Osteocyte (in vitro differentiated cells): ENCODE measurements around the gene DAG1. TPM values are rescaled to one million over a fixed set of nuclear protein-coding genes. Genes with fewer than 3 reads are reported as not detected.

Experiments used
- DNase-seq: peaks from one replicate; pipeline ENCODE4 v3.0.0; 2021; ENCODE audit warnings: mixed read lengths; ENCODE audit not compliant: unreplicated experiment; ENCODE audit errors: extremely low spot score
- H3K27ac Mint-ChIP-seq: one replicate; pipeline ENCODE4 v1.8.0; 2021; ENCODE audit warnings: mild to moderate bottlenecking, mixed read lengths; ENCODE audit not compliant: unreplicated experiment
- H3K27me3 Mint-ChIP-seq: one replicate; pipeline ENCODE4 v1.8.0; 2021; ENCODE audit warnings: mixed read lengths; ENCODE audit not compliant: unreplicated experiment
- H3K36me3 Mint-ChIP-seq: one replicate; pipeline ENCODE4 v1.8.0; 2021; ENCODE audit warnings: mixed read lengths; ENCODE audit not compliant: unreplicated experiment
- H3K4me1 Mint-ChIP-seq: one replicate; pipeline ENCODE4 v1.8.0; 2021; ENCODE audit warnings: mixed read lengths; ENCODE audit not compliant: unreplicated experiment
- H3K4me3 Mint-ChIP-seq: one replicate; pipeline ENCODE4 v1.8.0; 2021; ENCODE audit warnings: mild to moderate bottlenecking, moderate library complexity, mixed read lengths; ENCODE audit not compliant: unreplicated experiment
- H3K9me3 Mint-ChIP-seq: one replicate; pipeline ENCODE4 v1.8.0; 2021; ENCODE audit warnings: mixed read lengths; ENCODE audit not compliant: unreplicated experiment
- total RNA-seq: library from RNA; stranded (reverse); gene quantifications from 2 replicates; pipeline ENCODE4 v1.2.1, GENCODE V29; 2021
- TF ChIP-seq, protein P1 (sequence below): fragments of 200-600 bp; sonication (generic); IDR thresholded peaks from 2 replicates; pipeline ENCODE4 v1.5.0; 2021; ENCODE audit warnings: antibody characterized with exemption, mild to moderate bottlenecking, moderate library complexity

The DAG1 gene
- total RNA-seq, 1 donor from 2014 or later: 136 TPM

DNA sequence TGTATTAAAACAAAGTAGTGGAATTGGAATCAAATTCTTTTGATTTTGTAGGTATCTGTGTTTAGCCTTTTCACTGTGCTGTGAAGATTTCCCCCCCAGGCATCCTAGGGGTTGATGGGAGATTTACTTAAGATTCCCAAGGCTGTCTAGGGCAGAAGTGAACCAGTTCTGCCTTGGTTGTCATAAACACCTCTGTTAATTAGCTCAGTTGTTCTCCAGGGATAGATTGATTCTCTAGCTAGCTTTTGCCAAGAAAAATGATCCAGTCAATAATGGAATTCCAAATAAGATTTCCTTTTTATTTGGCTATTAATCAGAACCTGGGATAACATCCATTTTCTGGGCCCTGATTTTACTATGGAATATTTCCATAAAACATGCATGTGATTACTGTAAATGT lies 12.7 kb downstream of the DAG1 start:
- peaks cover 10% of the 10 kb centered on the region for H3K36me3 Mint-ChIP-seq
- TF ChIP-seq, protein P1, sequence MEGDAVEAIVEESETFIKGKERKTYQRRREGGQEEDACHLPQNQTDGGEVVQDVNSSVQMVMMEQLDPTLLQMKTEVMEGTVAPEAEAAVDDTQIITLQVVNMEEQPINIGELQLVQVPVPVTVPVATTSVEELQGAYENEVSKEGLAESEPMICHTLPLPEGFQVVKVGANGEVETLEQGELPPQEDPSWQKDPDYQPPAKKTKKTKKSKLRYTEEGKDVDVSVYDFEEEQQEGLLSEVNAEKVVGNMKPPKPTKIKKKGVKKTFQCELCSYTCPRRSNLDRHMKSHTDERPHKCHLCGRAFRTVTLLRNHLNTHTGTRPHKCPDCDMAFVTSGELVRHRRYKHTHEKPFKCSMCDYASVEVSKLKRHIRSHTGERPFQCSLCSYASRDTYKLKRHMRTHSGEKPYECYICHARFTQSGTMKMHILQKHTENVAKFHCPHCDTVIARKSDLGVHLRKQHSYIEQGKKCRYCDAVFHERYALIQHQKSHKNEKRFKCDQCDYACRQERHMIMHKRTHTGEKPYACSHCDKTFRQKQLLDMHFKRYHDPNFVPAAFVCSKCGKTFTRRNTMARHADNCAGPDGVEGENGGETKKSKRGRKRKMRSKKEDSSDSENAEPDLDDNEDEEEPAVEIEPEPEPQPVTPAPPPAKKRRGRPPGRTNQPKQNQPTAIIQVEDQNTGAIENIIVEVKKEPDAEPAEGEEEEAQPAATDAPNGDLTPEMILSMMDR: no peak
- no peaks in the 10 kb centered on the region for H3K27me3 Mint-ChIP-seq
- H3K9me3 Mint-ChIP-seq: no peaks in the 10 kb centered on the region
- peak overlapping the region; percentile 14 for H3K27ac Mint-ChIP-seq
- no peak for DNase-seq
- no peak overlapping the region for H3K4me3 Mint-ChIP-seq
- peaks cover 17% of the 10 kb centered on the region for H3K4me1 Mint-ChIP-seq

DNA sequence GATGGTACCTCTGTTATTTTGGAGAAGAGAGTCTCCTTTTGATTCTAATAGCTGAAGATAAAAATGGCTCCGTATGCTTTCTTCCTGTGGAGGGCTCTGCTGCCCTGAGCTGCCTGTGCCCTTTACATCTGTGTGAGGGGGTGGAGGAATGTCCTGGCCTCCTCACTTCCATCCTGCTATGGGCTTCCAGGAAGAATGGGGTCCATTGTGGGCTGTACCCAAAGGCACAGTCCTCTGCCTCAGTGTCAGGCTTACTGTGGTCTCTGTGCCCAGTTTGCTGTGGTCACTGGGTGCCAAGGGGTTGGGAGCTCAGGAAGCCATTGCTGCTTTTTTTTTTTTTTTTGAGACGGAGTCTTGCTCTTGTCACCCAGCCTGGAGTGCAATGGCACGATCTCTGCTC lies 14.4 kb downstream of the DAG1 start:
- H3K9me3 Mint-ChIP-seq: no peaks in the 10 kb centered on the region
- no peak overlapping the region for H3K4me3 Mint-ChIP-seq
- no peaks in the 10 kb centered on the region for H3K27me3 Mint-ChIP-seq
- H3K36me3 Mint-ChIP-seq: peaks cover 9% of the 10 kb centered on the region
- TF ChIP-seq, protein P1: no peak
- DNase-seq: no peak
- no peak overlapping the region for H3K27ac Mint-ChIP-seq
- H3K4me1 Mint-ChIP-seq: peaks cover 21% of the 10 kb centered on the region

DNA sequence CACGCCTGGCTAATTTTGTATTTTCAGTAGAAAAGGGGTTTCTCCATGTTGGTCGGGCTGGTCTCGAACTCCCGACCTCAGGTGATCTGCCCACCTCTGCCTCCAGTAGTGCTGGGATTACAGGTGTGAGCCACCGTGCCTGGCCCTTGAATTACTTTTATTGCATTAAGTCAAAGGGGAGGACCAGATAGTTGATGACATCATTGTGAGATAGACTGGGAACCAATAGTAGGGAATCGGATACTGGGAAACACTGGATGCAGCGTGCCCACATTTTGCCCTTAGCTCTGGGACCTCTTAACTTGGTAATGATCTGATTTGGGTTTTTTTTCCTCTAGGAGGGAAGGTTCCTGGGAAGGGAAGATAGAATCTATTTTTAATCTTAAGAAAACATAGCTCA lies 19.2 kb downstream of the DAG1 start:
- H3K9me3 Mint-ChIP-seq: no peaks in the 10 kb centered on the region
- peak overlapping the region; percentile 68 for H3K27ac Mint-ChIP-seq
- peaks cover 9% of the 10 kb centered on the region for H3K36me3 Mint-ChIP-seq
- H3K4me3 Mint-ChIP-seq: no peak overlapping the region
- H3K4me1 Mint-ChIP-seq: peaks cover 28% of the 10 kb centered on the region
- DNase-seq: no peak
- no peaks in the 10 kb centered on the region for H3K27me3 Mint-ChIP-seq
- TF ChIP-seq, protein P1: no peak

DNA sequence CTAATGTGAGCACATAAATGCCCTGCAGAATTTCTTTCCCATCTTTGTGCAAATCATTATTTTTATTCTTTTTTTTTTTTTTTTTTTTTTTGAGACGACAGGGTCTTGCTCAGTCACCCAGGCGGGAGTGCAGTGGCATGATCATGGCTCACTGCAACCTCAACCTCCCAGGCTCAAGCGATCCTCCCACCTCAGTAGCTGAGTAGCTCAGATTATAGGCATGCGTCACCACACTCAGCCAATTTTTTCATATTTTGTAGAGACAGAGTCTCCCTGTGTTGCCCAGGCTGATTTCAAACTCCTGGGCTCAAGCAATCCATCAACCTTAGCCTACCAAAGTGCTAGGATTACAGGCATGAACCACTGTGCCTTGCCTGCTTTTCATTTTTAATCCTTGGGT lies 22.9 kb downstream of the DAG1 start:
- Mint-ChIP-seq H3K9me3 (no peaks in the 10 kb centered on the region), H3K4me1 (peaks cover 19% of the 10 kb centered on the region), H3K4me3 (no peak overlapping the region), H3K27me3 (no peaks in the 10 kb centered on the region), H3K27ac (no peak overlapping the region), H3K36me3 (peaks cover 9% of the 10 kb centered on the region)
- TF ChIP-seq, protein P1: no peak
- no peak for DNase-seq

DNA sequence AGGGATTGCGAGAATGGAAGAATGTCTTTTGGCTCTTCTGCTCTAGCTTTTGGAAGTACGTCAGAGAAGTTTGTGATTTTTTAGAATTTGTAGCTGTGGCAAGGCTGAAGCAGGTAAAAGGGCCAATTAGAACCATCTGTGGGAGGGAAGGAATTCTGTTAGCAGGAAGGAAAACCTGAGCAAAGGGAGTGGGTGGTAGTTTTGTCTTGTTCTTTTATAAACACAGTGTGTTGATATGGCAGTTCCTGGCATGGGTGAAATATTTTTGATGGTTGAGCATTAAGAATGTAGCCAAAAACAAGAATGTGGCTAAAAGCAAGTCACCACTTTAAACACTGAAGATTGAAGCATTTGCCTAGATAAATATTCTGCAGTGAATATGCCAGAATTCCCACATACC lies 23.8 kb downstream of the DAG1 start:
- Mint-ChIP-seq H3K9me3 (no peaks in the 10 kb centered on the region), H3K4me3 (no peak overlapping the region), H3K36me3 (peaks cover 9% of the 10 kb centered on the region), H3K27me3 (no peaks in the 10 kb centered on the region), H3K4me1 (peaks cover 21% of the 10 kb centered on the region), H3K27ac (no peak overlapping the region)
- DNase-seq: no peak
- TF ChIP-seq, protein P1: no peak
